Measurements from ENCODE around the gene MGMT. TPM values are rescaled to one million over a fixed set of nuclear protein-coding genes. Genes with fewer than 3 reads are reported as not detected.

The MGMT gene
- total and polyA plus RNA-seq, 2 experiments from 2014 or later, result 19.3 to 21.9 TPM

GRCh38 chr10:129660569-129660968 is 193.5 kb downstream of the MGMT start:
- H4K20me1 ChIP-seq (replicated peaks; ENCODE audit: insufficient read depth), result no peaks in the 10 kb centered on the region
- no peak overlapping the region for H3K27ac ChIP-seq (ENCODE audit: low read depth)
- H3K4me1 Mint-ChIP-seq, result peaks cover 39% of the 10 kb centered on the region

More at GRCh38 chr10:129660569-129660968, 193.5 kb downstream of the MGMT start:
- DNase-seq (ENCODE audit: low spot score) (no peak), ATAC-seq (no peak)
- no peaks in the 10 kb centered on the region for H3K27me3 ChIP-seq (ENCODE audit: insufficient read depth)
- H3F3A ChIP-seq (replicated peaks; ENCODE audit: low read depth), result no peaks in the 10 kb centered on the region
- no peaks in the 10 kb centered on the region for H3K9me2 ChIP-seq (ENCODE audit: insufficient read depth)
- Mint-ChIP-seq H3K27me3 (ENCODE audit: insufficient read depth, low read depth, poor library complexity) (peaks cover 4% of the 10 kb centered on the region), H3K4me3 (no peak overlapping the region), H3K9me3 (peaks cover 6% of the 10 kb centered on the region), H3K36me3 (ENCODE audit: low read depth) (peaks cover 5% of the 10 kb centered on the region; the same call in 1 of the 3 replicates), H3K27ac (no peak overlapping the region)
- no peaks in the 10 kb centered on the region for H3K36me3 ChIP-seq (ENCODE audit: insufficient read depth)
- no peaks in the 10 kb centered on the region for H3K79me2 ChIP-seq (replicated peaks; ENCODE audit: insufficient read depth)
- no peak overlapping the region for H3K4me2 ChIP-seq
- H2AFZ ChIP-seq, result no peak overlapping the region
- peaks cover 10% of the 10 kb centered on the region for H3K4me1 ChIP-seq (ENCODE audit: insufficient read depth)
- TF ChIP-seq JUNB (IDR thresholded peaks at IDR 0.05; ENCODE audit: unreplicated experiment) (no peak), EZH2phosphoT487 (IDR thresholded peaks at IDR 0.05; ENCODE audit: unreplicated experiment) (no peak), ETS1 (IDR thresholded peaks at IDR 0.05) (no peak), CREB1 (CRISPR knock-in tag; IDR thresholded peaks at IDR 0.05; ENCODE audit: low read depth) (no peak), NANOG (IDR thresholded peaks at IDR 0.05; ENCODE audit: borderline replicate concordance) (no peak), REST (IDR thresholded peaks at IDR 0.05; ENCODE audit: unreplicated experiment) (no peak), POLR2AphosphoS5 (IDR thresholded peaks at IDR 0.05; ENCODE audit: low read depth) (no peak), CTCF (conservative IDR thresholded peaks at IDR 0.05; ENCODE audit: low read depth in 2 of 2) (no peak), ZNF462 (CRISPR knock-in tag; IDR thresholded peaks at IDR 0.05) (no peak), STAT1 (IDR thresholded peaks at IDR 0.05; ENCODE audit: unreplicated experiment) (no peak), ZNF331 (CRISPR knock-in tag; IDR thresholded peaks at IDR 0.05; ENCODE audit: low read depth) (no peak), EZH2 (IDR thresholded peaks at IDR 0.05; ENCODE audit: low read depth, unreplicated experiment) (no peak), ZNF114 (CRISPR knock-in tag; IDR thresholded peaks at IDR 0.05) (no peak)
- H3K4me3 ChIP-seq, result no peak overlapping the region
